T-helper 9 cell (primary cell): ENCODE measurements around the gene MAP4K5.

ENCODE experiments used
- DNase-seq: peaks from one replicate; pipeline ENCODE4 v3.0.0-alpha.2; 2020

MAP4K5 gene

DNA sequence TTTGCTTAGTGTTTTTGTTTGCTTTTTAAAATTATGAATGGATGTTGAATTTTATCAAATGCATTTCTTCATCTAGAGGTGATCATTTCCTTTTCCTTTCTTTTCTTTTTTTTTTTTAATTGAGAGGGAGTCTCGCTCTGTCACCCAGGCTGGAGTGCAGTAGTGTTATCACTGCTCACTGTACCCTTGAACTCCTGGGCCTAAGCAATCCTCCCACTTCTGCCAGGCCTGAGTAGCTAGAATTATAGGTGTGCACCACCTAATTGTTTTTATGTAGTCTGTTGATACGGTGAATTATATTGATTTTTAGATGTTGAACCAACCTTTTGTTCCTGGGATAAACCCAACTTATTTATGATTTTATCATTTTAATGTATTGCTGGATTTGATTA, 134.2 kb downstream of the MAP4K5 start:
- DNase-seq: no peak

DNA sequence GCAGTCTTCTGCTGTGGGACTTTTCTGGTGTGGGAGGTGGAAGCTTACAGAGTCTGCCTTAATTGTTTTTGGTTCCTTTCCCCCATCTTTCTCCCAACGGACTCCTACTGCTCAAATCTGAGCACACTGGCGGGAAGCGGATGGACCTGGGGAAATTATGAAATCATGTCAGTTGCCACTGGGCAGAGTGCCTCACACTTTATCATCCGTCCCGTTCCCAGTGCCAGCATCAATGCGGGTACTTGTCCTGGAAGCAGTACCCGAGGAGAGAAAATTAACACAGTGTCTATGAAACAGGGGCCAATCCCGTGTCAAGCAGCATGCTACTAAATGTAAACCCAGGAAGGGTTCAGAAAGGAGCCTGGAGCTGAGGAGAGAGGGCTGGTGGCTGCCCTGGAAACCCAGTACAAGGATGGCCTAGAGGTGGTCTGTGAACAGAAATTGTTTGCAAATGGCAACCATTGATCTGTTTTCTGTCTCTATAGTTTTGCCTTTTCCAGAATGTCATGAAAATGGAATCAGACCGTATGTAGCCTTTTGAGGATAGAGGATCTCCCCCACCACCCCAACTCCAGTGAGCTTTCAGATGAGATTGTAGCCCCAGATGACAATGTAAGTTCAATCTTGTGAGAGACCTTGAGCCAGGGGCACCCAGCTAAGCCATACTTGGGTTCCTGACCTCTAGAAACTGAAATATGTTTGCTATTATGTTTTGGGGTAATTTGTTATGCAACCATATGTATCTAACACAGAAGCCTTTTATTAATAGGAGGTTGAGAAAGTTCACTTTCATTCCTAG, 134.8 kb downstream of the MAP4K5 start:
- DNase-seq: no peak

DNA sequence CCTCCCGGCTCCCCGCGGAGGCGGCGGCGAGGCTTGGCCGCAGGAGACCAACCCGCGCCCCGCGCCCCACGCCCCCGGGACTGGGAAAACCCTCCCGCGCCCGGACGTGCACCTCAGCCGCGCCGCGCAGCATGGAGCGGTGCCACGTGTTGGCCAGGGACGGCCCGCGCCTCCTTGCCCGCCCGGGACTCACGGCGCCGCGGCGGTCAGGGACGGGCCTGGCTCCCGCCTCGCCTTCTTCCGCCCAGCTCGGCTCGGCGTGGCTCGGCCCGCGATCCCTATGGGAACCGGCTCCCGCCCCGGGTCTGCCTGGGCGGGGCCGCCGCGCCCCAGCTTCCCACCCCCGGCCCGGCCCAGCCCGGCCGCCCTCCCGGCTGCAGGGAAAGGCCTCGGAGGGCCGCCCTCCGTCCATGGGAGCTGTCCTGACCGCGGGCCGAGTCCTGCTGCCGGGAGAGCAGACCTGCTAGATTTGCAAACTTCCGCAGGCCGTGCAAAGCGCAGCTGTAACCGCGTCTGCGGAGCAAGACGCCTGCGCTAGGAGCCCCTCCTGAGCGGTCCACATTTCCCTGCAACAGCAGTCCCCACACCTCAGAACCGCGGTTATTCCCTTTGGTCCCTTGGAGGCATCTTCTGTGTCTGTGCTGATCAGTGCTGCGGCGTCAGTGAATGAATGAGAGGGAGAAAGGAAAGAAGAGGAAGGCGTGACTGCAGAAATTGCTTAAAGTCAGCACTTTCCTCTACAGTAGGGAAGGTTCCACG, 135.6 kb downstream of the MAP4K5 start, which contains the start of gene CDKL1:
Gene CDKL1, minus strand, starts transcription at position 251 of the 759 bp plus-strand sequence. CDS start 1,013 bp downstream, outside the sequence.
- DNase-seq: peak; percentile 35

DNA sequence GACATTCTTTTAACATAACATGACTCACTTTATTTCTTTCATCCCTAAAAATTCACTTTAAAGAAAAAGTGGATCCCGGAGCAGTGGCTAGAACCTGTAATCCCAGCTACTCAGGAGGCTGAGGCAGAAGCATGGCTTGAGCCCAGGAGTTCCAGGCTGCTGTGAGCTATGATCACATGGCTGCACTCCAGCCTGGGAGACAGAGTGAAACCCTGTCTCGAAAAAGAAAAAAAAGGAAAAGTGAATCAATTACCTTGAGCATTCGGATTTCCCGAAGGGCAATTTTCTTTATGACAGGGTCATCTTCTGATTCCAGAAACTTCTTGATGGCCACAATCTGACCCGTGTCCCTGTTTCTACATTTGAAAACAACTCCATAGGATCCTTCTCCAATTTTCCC, 136.9 kb downstream of the MAP4K5 start:
- no peak for DNase-seq

DNA sequence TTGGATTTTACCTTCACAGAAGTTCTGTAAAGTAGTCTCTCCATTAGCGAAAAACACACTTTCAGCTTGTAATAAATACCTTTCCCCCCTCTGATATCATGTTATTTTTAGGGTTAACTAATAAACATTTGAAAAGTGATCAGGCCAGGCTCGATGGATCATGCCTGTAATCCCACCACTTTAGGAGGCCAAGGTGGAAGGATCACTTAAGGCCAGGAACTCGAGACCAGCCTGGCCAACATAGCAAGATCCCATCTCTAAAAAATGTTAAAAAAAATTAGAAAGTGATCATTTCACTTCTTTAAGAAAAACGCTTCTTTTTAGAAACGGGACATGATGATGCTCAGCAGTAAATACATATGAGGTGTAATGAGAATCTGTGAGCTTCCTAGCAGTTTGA, 137.7 kb downstream of the MAP4K5 start:
- no peak for DNase-seq

DNA sequence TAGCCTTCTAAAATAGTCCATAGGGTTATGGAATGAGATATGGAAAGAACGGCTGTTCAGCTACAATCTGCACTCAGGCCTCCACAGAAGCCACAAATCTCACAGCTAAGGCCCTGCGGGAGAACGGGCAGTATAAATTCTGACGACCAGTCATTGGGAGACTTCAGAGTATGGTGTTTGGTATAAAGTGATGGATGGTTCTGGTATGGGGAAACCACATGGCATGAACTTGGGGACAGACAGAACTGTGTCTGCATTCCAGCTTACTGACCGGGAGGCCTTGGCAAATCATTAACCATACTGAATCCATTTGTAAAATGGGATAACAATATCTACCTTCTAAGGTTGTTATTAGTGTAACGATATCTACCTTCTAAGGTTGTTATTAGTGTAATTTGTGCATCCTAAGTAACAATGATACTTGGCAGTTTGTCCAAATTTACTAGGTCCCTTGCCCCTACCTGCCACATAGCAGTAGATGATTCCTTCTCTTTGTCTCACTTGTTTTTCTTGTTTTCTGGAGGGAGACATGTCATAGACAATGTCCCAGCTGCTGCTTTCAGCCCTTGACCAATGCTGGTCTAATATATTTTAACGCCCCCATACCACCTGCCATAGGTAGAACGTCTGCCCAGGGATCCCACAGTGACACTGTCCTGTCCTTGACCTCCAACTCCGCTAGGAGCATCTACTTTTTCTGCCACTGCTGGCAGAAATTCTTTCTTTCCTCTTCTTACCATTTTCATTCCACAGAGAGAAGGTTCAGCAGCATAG, 142.5 kb downstream of the MAP4K5 start:
- no peak for DNase-seq

DNA sequence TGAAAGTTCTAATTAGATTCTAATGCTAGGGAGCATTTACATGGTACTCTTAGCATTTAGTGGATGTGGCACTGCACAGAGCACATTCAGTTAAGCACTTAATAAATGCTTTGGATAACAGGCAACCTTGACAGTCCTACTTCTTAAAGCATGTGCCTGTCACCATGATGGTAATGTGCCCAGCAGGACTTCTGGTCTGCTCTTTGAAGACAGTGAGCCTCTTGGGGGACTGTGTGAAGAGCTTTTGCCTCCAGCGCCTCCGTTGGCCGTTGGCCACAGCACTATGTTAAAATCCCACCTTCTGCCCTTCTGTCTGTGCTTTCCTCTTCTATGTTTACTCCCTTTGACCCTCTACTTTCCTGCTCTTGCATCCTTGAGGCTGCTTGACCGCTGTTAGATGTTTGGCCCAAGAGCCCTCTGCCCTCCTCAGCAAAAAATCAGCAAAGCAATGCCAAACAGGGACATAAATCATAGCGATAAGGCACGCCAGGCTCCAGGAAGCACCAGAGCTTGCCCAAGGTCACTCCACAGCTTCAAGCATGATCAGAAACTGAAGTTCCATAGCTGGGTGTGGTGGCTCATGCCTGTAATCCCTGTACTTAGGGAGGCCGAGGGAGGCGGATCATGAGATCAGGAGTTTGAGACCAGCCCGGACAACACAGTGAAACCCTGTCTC, 144.0 kb downstream of the MAP4K5 start:
- no peak for DNase-seq

DNA sequence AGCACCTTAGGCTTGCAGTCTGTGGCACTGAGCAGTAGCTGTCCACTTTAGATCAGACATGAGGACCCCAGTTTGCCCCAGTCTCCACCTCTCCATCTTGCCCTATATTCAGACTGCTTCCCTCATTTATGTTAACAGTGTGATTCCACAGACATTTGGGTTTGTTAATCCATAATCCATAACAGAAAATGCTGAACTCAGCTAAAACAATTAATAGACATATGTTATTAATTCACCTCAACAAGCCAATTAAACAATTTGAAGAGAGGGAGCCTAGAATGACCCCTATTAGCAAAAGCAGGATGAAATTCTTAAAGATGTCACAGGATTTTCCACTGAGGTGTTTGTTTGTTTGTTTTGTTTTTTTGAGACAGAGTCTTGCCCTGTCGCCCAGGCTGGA, 144.8 kb downstream of the MAP4K5 start:
- DNase-seq: no peak

DNA sequence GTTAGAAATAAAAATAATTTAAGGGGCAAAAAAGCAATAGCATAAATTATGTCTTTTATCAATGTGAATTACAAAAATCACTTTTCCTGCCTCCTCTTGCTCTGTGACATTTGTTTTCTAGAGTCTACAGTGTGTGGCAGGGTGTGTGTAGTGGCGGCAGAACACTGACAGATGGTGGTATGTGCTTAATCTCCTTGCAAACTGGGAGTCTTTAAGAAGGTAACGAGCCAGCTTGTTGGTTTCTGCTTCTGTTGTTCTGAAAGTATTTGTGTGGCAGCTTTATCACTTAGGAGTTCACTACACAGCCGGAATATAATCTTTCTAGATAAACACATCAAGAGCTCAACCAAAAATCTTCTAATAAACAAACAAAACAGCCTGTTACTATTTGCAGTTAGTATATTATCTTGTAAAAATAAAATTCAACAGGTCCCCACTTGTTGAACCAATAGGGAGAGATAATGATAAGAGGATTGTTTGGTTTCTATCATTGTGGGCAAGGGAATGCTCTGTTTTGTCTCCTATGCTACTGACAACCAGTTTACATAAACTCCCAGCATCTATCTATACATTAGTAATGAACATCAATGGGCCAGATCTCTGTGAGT, 148.6 kb downstream of the MAP4K5 start:
- no peak for DNase-seq

DNA sequence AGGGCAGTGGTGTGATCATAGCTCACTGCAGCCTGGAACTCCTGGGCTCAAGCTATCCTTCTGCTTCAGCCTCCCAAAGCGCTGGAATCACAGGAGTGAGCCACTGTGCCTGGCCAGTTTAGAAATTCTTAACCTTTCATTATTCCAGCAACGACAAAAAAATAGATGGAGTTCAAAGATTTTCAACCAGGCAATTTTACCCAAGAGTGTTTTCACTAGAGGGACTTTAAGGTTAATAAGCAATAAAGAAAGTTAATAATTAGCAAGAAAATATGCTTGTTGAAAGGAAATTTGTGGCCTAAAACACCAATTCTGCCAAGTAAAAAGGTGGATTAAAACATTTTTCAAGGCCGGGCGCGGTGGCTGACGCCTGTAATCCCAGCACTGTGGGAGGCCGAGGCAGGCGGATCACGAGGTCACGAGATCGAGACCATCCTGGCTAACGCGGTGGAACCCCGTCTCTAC, 150.5 kb downstream of the MAP4K5 start:
- DNase-seq: no peak

DNA sequence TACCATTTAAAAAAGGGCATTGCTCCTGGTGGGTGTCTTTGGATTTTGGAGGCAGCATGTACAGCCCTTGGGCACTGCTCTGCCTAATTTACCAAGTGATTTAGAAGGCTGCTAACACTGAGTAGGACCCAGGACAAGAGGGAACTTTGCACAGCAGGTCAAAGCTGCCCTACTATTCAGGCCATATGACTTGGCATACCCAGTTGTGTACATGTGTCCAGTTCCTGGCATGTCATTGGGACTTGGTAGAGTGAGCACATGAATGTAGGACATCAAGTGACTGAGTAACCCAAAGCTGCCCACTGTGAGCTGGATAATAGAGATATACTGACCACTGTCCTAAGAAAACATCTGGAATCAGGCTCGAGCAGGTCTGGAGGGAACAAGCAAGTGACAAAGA, 151.4 kb downstream of the MAP4K5 start:
- no peak for DNase-seq

DNA sequence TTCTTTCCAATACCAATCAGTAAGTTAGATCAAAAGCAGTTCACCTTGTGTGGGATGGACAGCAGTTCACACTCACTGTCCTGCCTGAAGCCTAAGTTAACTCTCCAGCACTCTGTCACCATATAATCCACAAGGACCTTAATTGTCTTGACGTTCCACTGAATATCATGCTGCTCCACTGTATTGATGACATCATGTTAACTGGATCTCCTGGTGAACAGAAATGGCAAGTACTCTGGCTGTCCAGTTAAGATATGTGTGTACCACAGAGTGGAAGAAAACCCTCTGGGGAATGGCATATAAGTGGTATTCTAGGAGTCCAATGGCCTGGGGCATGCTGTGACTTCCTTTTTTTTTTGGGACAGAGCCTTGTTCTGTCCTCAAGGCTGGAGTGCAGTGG, 151.9 kb downstream of the MAP4K5 start:
- no peak for DNase-seq

DNA sequence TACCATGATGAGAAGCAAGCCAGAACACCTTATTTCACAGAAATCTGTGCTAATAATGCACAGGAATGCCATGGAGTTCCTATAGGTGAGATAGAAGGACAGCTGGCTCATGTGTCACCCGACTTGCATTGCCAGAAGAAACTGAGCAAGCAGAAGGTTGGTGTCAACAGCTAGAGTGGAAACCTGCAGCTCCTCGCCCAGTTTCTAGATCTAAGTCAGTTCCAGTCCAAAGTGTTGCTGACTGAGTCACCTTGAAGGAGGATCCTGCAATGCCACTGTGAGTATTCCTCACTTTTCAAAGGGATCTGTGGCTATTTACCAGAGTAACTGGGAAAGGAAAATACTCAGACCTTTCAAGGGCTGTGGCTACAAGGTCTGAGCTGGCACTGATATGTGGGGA, 152.8 kb downstream of the MAP4K5 start:
- no peak for DNase-seq

DNA sequence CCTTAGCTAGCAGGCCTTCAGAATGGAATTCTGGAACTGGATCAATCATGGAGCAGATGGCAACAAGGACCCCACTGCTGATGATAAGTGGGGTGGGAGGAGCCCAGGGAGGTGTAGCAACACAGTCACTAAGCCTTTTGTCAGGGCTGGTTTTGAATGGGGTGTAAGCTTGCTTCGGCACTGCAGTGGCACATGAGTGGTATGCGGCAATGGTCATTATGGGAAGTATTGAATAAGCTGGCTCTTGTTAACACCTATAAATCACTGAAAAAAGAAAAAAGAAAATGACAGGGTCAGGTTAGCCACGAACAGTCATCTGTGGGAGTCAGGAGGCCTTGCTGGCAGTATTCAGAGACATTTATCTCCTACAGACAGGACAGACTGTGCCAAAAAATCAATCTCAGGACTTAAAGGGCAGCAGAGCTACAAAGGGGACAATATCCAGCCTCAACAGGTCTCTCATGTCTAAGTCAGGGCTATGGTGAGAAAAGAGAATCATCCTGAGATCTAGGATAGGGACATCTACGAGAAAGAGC, 154.8 kb downstream of the MAP4K5 start:
- no peak for DNase-seq

DNA sequence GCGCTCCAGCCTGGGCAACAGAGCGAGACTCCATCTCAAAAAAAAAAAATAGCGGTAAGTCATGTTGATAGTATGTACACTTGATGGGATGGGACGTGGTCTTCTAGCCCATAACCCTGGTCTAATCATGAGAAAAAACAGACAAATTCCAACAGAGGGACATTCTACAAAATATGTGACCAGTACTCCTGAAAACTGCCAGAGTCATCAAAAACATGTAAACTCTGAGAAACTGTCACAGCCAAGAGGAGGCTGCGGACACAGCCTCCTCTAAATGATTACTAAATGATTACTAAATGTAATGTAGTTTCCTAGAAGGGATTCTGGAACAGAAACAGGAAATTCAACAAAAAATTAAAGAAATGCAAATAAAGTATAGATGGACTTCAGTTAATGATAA, 156.6 kb downstream of the MAP4K5 start:
- no peak for DNase-seq

DNA sequence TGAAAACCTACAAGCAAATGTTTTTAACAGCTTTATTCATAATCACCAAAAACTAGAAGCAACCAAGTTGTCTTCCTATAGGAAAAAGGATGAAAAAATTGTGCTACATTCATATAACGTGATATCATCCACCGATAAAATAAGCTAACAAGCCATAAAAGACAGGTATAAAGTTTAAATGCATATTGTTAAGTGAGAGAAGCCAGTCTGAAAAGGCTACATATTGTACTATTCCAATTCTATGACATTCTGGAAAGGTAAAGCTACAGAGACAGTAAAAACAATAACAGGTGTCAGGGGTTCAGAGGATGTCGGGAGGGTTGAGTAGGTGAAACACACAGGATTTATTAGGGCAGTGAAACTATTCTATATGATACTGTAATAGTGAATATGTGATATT, 158.4 kb downstream of the MAP4K5 start:
- no peak for DNase-seq

DNA sequence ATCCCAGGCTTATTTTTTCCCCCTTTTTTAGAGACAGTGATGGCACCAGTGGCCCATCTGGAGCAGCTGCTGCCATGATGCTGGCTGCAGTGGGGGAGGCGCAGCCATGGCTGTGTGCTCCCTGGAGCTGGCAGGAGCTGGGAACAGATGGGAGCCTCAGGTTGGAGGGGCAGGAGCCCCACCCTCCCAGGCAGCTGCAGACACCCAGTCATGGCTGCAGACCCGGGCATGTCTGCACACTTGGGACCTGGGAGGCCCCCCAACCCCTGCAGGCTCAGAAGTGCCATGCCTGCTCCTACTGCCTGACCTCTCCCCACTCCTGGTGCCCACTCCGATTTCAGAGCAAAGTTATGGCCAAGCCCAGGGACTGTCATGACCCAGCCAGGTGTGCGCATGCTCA, 160.8 kb downstream of the MAP4K5 start:
- no peak for DNase-seq
